ENCODE results near the gene ACY1.

DNA sequence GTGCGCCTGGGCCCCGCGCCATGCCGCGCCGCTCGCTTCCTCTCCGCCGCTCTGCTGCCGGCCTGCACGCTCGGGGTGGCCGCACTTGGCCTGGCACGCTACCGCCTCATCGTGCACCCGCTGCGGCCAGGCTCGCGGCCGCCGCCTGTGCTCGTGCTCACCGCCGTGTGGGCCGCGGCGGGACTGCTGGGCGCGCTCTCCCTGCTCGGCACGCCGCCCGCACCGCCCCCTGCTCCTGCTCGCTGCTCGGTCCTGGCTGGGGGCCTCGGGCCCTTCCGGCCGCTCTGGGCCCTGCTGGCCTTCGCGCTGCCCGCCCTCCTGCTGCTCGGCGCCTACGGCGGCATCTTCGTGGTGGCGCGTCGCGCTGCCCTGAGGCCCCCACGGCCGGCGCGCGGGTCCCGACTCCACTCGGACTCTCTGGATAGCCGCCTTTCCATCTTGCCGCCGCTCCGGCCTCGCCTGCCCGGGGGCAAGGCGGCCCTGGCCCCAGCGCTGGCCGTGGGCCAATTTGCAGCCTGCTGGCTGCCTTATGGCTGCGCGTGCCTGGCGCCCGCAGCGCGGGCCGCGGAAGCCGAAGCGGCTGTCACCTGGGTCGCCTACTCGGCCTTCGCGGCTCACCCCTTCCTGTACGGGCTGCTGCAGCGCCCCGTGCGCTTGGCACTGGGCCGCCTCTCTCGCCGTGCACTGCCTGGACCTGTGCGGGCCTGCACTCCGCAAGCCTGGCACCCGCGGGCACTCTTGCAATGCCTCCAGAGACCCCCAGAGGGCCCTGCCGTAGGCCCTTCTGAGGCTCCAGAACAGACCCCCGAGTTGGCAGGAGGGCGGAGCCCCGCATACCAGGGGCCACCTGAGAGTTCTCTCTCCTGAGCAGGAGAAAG is 27.2 kb upstream of the ACY1 start:
- TF ChIP-seq YY1 (IDR thresholded peaks at IDR 0.05), result no peak
- TF ChIP-seq, protein P1, sequence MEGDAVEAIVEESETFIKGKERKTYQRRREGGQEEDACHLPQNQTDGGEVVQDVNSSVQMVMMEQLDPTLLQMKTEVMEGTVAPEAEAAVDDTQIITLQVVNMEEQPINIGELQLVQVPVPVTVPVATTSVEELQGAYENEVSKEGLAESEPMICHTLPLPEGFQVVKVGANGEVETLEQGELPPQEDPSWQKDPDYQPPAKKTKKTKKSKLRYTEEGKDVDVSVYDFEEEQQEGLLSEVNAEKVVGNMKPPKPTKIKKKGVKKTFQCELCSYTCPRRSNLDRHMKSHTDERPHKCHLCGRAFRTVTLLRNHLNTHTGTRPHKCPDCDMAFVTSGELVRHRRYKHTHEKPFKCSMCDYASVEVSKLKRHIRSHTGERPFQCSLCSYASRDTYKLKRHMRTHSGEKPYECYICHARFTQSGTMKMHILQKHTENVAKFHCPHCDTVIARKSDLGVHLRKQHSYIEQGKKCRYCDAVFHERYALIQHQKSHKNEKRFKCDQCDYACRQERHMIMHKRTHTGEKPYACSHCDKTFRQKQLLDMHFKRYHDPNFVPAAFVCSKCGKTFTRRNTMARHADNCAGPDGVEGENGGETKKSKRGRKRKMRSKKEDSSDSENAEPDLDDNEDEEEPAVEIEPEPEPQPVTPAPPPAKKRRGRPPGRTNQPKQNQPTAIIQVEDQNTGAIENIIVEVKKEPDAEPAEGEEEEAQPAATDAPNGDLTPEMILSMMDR (IDR thresholded peaks at IDR 0.05; ENCODE audit: low read depth, low read length, missing input control), result peak; percentile 46
- TF ChIP-seq, protein P2, sequence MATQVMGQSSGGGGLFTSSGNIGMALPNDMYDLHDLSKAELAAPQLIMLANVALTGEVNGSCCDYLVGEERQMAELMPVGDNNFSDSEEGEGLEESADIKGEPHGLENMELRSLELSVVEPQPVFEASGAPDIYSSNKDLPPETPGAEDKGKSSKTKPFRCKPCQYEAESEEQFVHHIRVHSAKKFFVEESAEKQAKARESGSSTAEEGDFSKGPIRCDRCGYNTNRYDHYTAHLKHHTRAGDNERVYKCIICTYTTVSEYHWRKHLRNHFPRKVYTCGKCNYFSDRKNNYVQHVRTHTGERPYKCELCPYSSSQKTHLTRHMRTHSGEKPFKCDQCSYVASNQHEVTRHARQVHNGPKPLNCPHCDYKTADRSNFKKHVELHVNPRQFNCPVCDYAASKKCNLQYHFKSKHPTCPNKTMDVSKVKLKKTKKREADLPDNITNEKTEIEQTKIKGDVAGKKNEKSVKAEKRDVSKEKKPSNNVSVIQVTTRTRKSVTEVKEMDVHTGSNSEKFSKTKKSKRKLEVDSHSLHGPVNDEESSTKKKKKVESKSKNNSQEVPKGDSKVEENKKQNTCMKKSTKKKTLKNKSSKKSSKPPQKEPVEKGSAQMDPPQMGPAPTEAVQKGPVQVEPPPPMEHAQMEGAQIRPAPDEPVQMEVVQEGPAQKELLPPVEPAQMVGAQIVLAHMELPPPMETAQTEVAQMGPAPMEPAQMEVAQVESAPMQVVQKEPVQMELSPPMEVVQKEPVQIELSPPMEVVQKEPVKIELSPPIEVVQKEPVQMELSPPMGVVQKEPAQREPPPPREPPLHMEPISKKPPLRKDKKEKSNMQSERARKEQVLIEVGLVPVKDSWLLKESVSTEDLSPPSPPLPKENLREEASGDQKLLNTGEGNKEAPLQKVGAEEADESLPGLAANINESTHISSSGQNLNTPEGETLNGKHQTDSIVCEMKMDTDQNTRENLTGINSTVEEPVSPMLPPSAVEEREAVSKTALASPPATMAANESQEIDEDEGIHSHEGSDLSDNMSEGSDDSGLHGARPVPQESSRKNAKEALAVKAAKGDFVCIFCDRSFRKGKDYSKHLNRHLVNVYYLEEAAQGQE (IDR thresholded peaks at IDR 0.05), result no peak
- TF ChIP-seq, protein P3, sequence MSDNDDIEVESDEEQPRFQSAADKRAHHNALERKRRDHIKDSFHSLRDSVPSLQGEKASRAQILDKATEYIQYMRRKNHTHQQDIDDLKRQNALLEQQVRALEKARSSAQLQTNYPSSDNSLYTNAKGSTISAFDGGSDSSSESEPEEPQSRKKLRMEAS (IDR thresholded peaks at IDR 0.05), result no peak
